ENCODE data around the gene XRCC1. TPM values are rescaled to one million over a fixed set of nuclear protein-coding genes. Genes with fewer than 3 reads are reported as not detected.
"Not testable (repeated sequence)": the region's sequence is repeated elsewhere in the genome, so short reads cannot be mapped to it uniquely, and the experiment has no call there.

The XRCC1 gene
- total and polyA plus RNA-seq, 11 donors = 11.2 to 21.3 (median 16.6) TPM

GRCh38 chr19:43591904-43592772 lies 16.8 kb upstream of the XRCC1 start:
- intact Hi-C loops (cut with DNase I) = loop anchor here in 1 of 10 donors (10.0 kb wide), 2 partner anchors 57 to 63 kb away; partner anchors contain the start of gene ZNF575
- WGBS, 4 donors = 94 to 98% (median 95%) methylated on average over 41 to 63 of the region's 63 CpGs
- no peak for TF ChIP-seq POLR2A (IDR thresholded peaks at IDR 0.05)
- no peak for TF ChIP-seq CTCF (IDR thresholded peaks at IDR 0.05)

GRCh38 chr19:43589678-43590077 lies 14.4 kb upstream of the XRCC1 start:
- intact Hi-C loops (cut with DNase I) = loop anchor here in 1 of 10 donors (10.0 kb wide), 2 partner anchors 55 to 65 kb away; partner anchors contain the start of gene ZNF575
- H3K9me3 ChIP-seq = no peaks in the 10 kb centered on the region
- no peak overlapping the region for H3K27ac ChIP-seq
- TF ChIP-seq CTCF (IDR thresholded peaks at IDR 0.05) (no peak), POLR2A (IDR thresholded peaks at IDR 0.05) (no peak)
- DNase-seq (no peak), ATAC-seq (no peak)
- H3K27me3 ChIP-seq = no peaks in the 10 kb centered on the region
- H3K4me1 ChIP-seq = peaks cover 2 to 16% (median 12%) of the 10 kb centered on the region in 12 donors
- H3K36me3 ChIP-seq = peaks cover 0 to 85% (median 54%) of the 10 kb centered on the region in 9 donors
- no peak overlapping the region for H3K4me3 ChIP-seq
- WGBS, 4 donors = 83 to 87% (median 85%) methylated on average over 6 of the region's 6 CpGs

More at GRCh38 chr19:43591904-43592772, 16.8 kb upstream of the XRCC1 start:
- peaks cover 0 to 67% (median 45%) of the 10 kb centered on the region in 9 donors for H3K36me3 ChIP-seq
- no peak for ATAC-seq
- H3K27ac ChIP-seq = no peak overlapping the region
- H3K4me1 ChIP-seq = peaks cover 7 to 34% (median 25%) of the 10 kb centered on the region in 12 donors
- H3K4me3 ChIP-seq = no peak overlapping the region
- no peaks in the 10 kb centered on the region for H3K27me3 ChIP-seq
- no peaks in the 10 kb centered on the region for H3K9me3 ChIP-seq
- DNase-seq = no peak

- H3K36me3 ChIP-seq = peaks cover 0 to 82% (median 53%) of the 10 kb centered on the region in 9 donors
- 87 to 88% (median 88%) methylated on average over 5 of the region's 5 CpGs for WGBS, 4 donors
- ATAC-seq (no peak), DNase-seq (no peak)
- H3K4me3 ChIP-seq = no peak overlapping the region
- intact Hi-C loops (cut with DNase I) = no loop called here
- no peak for TF ChIP-seq POLR2A (IDR thresholded peaks at IDR 0.05)
- TF ChIP-seq CTCF (IDR thresholded peaks at IDR 0.05) = no peak
- no peaks in the 10 kb centered on the region for H3K9me3 ChIP-seq
- H3K27me3 ChIP-seq = no peaks in the 10 kb centered on the region
- H3K4me1 ChIP-seq = peaks cover 0 to 12% (median 9%) of the 10 kb centered on the region in 12 donors
- no peak overlapping the region for H3K27ac ChIP-seq
Measured at GRCh38 chr19:43589277-43589676, 13.9 kb upstream of the XRCC1 start.

- intact Hi-C loops (cut with DNase I); H3K27me3 ChIP-seq; H3K9me3 ChIP-seq; H3K27ac ChIP-seq; DNase-seq; ATAC-seq; H3K4me3 ChIP-seq: not testable (repeated sequence)
- WGBS, 4 donors = 96 to 98% (median 97%) methylated on average over 3 of the region's 3 CpGs
- H3K36me3 ChIP-seq = peaks cover 0 to 60% (median 30%) of the 10 kb centered on the region in 9 donors
- H3K4me1 ChIP-seq = peaks cover 0 to 12% (median 0%) of the 10 kb centered on the region in 12 donors
Measured at GRCh38 chr19:43587029-43587428, 11.7 kb upstream of the XRCC1 start.

Data from heart left ventricle (tissue), 16 donors.